GM18861 (cell line): Measurements from ENCODE around the gene IFI27L2.

Source experiments
- ATAC-seq: cut with Tn5 transposase; IDR thresholded peaks from one replicate; pipeline ENCODE4 v1.9.1; 2021; ENCODE audit not compliant: unreplicated experiment

Gene IFI27L2

DNA sequence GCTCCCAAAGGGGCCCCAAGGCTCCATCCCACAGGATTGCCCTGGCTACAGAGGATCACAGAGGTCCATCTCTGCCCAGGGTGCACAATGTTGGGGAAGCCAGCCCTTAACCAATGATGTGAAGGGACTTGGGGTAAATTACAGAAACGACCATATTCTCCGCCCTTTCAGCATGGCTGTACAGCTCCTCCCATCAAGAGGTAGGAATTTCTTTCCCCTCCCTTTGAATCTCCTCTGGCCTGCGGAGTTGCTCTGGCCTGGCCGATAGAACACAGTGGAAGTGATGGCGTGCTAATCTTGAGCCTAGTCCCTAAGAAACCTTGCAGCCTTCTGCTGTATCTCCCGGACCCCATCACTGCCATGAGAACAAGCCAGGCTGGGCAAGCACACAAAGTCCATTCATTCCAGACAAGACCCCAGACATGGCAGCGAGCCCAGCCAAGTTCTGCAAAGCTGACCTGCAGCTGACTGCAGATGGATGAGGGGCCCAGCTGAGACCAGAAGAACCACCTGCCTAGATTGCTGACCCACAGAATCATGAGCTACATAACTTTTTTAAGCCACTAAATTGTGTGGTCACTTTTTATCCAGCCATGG lies 25.8 kb downstream of the IFI27L2 start:
- ATAC-seq, result no peak

DNA sequence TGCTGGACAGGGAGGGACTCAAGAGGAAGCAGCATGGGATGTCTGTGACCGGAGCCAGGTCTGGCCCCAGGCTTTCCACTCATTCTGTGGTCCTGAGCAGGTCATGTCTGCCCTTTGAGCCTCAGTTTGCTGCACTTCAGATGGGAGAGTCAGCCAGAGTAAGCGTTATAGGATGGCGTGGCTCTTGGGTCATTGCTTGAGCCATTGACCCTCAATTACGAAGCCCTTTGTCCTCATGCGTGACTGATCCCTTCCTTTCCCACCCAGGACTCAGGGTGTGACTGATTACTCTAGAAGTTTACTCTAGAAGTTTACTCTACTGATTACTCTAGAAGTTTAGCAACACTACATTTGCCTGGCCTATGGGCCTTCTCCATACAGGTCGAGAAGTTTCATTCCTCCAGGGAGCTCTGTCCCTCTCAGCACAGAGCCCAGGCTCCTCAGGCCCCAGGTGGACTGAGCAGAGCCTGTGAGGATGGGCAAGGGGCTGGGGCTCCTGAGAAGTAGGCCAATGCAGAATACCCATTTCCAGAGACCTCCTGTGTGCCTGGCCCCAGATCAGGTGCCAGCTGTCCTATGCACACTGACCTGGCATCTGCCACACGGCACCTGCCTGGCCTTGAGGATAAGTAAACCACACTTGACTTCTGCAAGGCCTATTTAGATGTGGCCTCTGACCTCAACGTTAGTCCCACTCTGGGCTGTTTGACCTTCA lies 26.5 kb downstream of the IFI27L2 start:
- no peak for ATAC-seq

DNA sequence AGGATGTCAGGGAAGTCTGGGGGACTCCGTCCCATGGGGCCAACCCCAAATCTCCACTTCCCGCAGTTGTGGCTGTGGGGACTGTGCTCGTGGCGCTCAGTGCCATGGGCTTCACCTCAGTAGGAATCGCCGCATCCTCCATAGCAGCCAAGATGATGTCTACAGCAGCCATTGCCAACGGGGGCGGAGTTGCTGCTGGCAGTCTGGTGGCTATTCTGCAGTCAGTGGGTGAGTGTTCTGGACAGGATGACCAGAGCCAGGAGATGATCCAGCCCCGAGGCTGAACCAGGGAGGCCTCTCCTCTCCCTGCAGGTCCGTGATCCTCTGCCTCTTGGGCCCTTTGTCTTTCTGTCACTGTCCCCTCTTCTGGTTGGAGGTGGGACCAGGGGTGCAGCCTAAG lies 27.7 kb downstream of the IFI27L2 start:
- no peak for ATAC-seq

DNA sequence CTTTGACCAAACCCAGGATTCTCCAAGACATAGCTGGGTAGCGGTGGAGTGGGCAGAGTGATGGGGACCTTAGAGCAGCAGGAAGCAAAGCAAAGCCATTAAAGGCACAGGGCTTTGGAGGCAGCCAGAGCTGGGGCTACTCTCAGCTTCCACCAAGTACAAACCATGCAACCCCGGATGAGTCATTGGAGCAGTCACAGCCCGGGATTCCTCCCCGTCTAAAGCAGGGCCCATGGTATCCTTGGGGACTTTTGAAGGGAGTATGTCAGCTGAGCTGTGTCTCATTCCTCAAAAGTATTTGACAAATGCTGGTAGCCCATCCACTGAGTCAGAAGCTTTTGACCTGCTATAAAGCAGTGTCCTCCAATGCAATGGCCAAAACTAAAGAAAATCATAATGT lies 28.6 kb downstream of the IFI27L2 start:
- ATAC-seq, result no peak

DNA sequence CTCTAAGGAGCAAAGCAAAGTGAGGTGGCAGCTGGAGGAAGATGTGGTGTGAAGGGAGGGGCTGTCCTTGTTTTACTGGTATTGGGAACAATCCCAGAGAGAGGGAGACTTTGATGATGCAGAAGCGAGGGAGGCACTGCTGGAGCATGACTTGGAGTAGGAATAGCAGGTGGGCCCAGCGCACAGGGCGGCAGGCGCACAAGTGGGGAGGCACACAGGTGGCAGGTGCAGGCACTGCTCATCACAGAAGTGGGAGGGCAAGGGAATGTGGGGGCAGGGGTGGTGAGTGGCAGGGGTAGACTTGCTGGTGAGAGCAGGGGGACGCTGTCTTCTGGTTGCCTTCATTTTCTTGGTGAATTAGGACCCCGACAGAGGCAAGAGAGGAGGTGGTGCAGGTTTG lies 30.4 kb downstream of the IFI27L2 start:
- ATAC-seq, result no peak

DNA sequence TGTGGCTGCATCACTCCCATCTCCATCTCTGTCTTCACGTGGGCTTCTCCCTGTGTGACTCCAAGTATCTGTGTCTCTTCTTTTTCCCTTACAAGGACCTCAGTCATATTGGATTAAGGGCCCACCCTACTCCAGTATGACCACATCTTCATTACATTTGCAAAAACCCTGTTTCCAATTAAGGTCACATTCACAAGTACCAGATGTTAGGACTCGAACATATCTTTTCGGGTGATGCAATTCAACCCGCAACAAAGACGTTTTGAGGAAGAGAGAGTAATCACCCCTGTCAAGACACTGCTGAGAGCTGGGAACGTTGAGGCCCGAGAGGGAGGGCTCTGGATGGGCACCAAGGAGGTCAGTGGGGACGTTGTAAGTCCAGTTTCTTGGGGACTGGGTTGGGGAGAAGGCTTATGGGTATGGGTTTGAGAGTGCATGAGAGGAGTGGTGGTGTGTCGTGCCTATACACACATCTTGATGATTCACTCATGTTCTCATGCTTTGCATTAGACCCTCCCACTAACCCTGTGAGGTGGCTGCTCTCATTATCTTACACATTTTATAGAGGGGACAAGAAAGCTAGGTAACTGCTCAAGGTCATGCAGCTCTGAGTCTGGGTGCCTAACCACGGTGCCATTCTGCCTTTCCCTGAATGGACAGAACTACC lies 30.9 kb downstream of the IFI27L2 start:
- ATAC-seq, result no peak

DNA sequence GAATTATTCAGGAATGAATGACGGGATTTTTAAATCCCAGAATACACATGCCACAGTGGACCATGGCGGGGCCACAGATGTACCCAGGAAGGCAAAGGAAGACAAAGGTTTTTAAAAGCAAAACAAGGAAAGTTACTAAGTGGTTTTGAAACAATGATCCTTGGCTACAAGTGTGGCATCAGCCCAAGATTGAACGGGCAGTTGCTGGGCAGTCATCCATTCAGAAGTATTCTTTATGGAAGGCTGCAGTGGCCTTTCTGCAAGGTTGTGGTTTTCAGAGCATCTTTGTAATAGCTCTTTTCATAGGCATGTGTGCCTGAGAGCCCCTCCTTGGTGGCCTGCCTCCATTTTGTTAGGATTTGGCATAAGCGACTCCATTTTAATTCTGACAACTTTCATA lies 32.3 kb downstream of the IFI27L2 start:
- no peak for ATAC-seq

DNA sequence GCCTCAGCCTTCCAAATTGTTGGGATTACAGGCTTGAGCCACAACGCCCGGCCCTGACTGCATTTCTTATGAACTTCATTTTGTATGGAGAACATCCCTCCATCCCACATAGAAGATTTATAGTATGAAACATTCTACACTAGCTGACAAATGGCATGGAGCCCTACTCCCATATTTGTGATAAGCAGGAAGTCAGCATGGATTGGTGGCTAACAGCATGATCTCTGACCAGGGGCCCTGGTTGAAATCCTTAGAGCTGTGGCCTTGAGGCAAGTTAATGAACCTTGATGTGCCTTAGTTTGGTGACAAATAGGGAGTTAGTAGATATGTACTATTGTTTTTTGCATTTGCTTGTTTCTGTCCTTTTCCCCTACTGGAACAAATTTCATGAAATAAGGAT lies 36.0 kb downstream of the IFI27L2 start:
- no peak for ATAC-seq

DNA sequence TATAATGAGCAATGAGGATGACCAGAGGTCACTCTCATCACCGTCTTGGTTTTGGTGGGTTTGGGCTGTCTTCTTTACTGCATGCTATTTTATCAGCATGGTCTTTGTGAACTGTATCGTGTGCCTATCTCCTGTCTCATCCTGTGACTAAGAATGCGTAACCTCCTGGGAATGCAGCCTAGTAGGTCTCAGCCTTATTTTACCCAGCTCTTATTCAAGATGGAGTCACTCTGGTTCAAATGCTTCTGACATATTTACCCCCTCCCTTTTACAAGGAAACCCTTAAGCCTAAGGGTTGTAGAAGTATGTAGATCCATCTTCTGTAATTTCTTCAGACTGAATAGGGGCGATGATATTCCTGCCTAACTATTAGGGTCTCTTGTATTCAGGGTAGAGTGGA lies 39.9 kb downstream of the IFI27L2 start:
- ATAC-seq, result no peak

DNA sequence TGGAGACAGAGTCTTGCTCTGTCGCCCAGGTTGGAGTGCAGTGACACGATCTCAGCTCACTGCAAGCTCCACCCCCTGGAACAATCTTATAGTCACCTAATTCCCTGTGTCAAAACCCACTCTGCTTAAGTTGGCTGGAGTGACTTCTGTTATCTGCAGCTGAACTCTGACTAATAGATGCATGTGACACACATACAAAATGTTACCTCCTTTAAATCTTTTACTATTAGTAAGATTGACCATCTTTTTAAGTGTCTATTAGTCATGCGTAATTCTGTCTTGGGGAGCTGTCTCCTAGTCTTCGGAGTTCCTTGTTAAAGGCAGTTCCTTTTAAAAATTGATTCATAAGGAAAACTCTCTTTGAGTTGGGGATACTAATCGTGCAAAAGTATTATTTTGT lies 40.9 kb downstream of the IFI27L2 start:
- ATAC-seq, result no peak

DNA sequence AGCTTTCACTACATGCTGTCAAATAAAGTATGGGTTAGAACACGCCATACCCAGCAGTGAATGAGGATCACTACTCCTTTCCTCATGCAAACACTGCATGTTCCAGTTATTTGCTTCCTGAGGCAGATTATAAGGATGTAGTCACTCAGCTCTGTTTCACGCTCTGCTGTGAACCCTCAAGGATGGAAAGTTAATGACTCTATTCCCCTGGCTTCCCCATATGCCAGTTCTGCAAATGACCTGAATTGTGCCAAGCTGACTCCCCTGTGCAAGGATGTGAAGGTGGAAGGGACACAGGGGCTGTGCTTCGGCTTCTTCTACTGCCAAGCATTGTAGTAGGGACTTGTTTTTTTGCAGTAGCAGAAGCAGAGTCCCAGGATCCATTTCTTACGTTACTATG lies 41.5 kb downstream of the IFI27L2 start:
- ATAC-seq, result no peak

DNA sequence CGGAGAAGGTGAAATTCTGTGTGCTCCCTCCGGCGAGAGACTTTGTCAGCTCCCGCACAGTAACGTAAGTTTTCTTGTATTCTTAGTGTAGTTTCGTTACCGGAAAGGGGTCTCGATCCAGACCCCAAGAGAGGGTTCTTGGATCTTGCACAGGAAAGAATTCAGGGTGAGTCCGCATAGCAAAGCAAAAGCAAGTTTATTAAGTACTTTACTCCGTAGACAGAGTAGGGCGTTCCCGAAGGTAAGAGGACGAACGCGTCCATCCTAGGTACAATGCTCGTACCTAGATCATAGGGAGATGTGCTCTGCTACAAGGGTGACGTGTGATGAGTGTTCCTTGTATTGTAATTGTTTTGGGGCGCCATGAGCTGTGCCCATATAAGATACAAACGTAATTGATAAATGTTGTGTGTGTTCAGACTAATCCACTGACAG lies 48.0 kb downstream of the IFI27L2 start:
- ATAC-seq, result peak; percentile 18

DNA sequence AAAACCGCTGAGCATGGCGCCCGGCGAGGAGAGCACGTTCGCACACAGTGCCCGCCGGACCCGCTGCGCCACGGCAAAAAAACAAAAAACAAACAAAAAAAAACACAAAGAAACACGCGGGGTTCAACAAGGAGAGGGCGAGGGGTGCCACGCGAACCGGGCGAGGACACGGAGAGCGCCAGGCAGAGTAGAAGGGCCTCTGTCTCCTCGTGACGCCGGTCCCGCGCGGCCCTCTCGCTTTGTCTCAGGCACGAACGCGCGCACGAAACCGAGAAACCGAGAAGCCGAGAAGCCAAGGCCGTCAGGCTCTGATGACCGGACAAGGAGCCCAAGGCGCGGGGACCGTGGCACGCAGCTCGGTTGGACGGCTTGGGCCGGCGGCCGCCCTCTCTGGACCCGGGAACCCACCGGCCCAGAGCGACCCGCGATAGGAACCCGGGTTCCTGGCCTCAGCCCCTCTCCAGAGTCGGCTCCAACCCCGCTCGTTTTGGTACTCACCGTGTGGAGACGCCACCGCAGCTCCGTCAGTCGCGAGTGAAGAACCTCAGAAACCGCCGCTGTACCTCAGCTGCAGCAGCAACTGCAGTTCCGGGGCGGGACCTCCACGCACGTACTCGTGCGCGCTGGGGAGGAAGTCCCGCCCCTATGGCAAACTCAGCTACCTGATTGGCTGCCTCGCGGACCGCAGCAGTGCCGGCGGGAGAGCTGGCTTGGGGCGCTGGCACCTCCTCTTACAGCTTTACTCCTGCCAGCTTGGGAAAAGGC lies 48.6 kb downstream of the IFI27L2 start, which contains the start of the genes DDX24 and IFI27L1:
Gene DDX24, minus strand, starts transcription at position 582 of the 765 bp plus-strand sequence. CDS start 1,460 bp downstream, outside the sequence.
Gene IFI27L1, plus strand, starts transcription at position 690 of the 765 bp plus-strand sequence. CDS start 15,628 bp downstream, outside the sequence.
- ATAC-seq, result peak; percentile 97

DNA sequence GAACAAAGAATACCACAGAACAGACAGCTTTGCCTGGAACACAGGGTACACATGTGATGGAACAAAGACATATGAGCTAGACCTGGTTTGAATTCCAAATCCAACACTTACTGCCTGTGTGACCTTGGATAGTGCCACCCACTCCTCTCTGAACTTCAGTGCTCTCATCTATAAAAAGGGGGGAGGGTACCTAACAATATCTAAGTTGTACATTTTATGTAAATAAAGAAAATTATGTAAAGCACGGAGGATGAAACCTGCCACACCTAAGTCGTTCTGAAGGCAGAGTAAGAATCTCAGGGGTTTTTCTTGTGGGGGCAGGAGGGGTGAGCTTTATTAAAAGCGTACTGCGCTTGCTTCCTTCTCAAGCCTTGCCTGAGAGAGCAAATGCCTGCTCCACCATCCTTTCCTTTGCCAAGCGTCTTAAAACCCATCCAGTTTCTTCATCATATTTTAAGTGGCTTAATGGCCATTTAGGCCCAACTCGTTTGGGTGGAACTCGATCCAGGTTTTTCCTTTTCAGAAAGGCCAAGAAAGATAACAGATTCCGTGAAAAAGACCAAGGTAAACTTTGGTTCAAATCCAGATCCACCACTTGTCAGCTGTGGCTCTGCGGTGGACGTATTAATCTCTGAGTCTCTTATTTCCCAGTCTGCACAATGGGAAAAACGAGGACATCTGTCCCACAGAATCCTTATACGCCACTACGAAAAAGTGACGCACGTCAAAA lies 49.3 kb downstream of the IFI27L2 start:
- no peak for ATAC-seq

DNA sequence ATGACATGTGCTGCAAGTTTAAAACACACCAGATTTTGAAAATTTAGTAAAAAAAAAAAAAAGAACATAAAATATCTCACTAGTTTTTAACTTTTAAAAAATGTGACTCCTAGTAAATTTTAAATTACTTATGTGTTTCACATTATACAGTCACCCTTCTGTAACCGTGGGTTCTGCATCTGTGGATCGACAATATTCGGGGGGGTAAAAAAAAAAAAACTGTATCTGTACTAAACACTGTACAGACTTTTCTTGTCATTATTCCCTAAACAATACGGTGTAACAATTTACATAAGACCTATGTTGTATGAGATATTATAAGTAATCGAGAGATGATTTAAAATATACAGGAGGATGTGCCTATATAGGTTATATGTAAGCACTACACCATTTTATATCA lies 51.6 kb downstream of the IFI27L2 start:
- no peak for ATAC-seq
